ENCODE data around the gene DNAJB6. TPM values are rescaled to one million over a fixed set of nuclear protein-coding genes. Genes with fewer than 3 reads are reported as not detected.

Gene DNAJB6
- total and polyA plus RNA-seq, 3 experiments from 2014 or later, result 121 to 147 (median 124) TPM

- ChIA-PET CTCF (interaction anchor here (0.7 kb wide), 1 partner anchor 24 kb away, joined by 3 read pairs; no protein-coding TSS in a partner anchor), POLR2A (no interaction called here)
- H3K9me3 Mint-ChIP-seq, result no peaks in the 10 kb centered on the region
- DNase-seq, result no peak
- no peaks in the 10 kb centered on the region for H3K36me3 Mint-ChIP-seq
- peak overlapping the region in 1 of 8 donors; percentile 95 for H3K27ac Mint-ChIP-seq
- H3K9me3 ChIP-seq (ENCODE audit: low read length), result no peaks in the 10 kb centered on the region
- peaks cover 22 to 31% (median 23%) of the 10 kb centered on the region in 3 donors for H3K4me1 Mint-ChIP-seq
- no peak overlapping the region for H3K4me3 ChIP-seq (ENCODE audit: low read length)
- peaks cover 14% of the 10 kb centered on the region for H3K4me1 ChIP-seq (ENCODE audit: insufficient read depth, low read length)
- no peak overlapping the region for H3K27ac ChIP-seq (ENCODE audit: low read depth, low read length)
- no peaks in the 10 kb centered on the region for H3K27me3 ChIP-seq (ENCODE audit: insufficient read depth, low read length, poor library complexity, severe bottlenecking)
- H3K36me3 ChIP-seq (ENCODE audit: insufficient read depth, low read length), result no peaks in the 10 kb centered on the region
- H3K27me3 Mint-ChIP-seq, result no peaks in the 10 kb centered on the region
- H3K4me3 Mint-ChIP-seq, result no peak overlapping the region
Observed at GRCh38 chr7:157297185-157297584, 39.6 kb upstream of the DNAJB6 start.

- Histone ChIP-seq H3K9me3 (ENCODE audit: low read length) (no peaks in the 10 kb centered on the region), H3K36me3 (ENCODE audit: insufficient read depth, low read length) (no peaks in the 10 kb centered on the region), H3K27me3 (ENCODE audit: insufficient read depth, low read length, poor library complexity, severe bottlenecking) (no peaks in the 10 kb centered on the region), H3K27ac (ENCODE audit: low read depth, low read length) (no peak overlapping the region), H3K4me1 (ENCODE audit: insufficient read depth, low read length) (peaks cover 15% of the 10 kb centered on the region), H3K4me3 (ENCODE audit: low read length) (no peak overlapping the region)
- ChIA-PET CTCF (no interaction called here), POLR2A (no interaction called here)
- Mint-ChIP-seq H3K4me3 (peak overlapping the region in 3 of 7 donors; percentile 31 to 71 (median 48)), H3K27ac (peak overlapping the region; percentile 61 to 98 (median 84)), H3K9me3 (no peaks in the 10 kb centered on the region), H3K27me3 (no peaks in the 10 kb centered on the region), H3K4me1 (peaks cover 34 to 43% (median 34%) of the 10 kb centered on the region in 3 donors), H3K36me3 (no peaks in the 10 kb centered on the region)
- DNase-seq, result no peak
Observed at GRCh38 chr7:157299317-157299612, 37.5 kb upstream of the DNAJB6 start.

- Histone ChIP-seq H3K4me1 (ENCODE audit: insufficient read depth, low read length) (peaks cover 15% of the 10 kb centered on the region), H3K9me3 (ENCODE audit: low read length) (no peaks in the 10 kb centered on the region), H3K27ac (ENCODE audit: low read depth, low read length) (no peak overlapping the region), H3K36me3 (ENCODE audit: insufficient read depth, low read length) (no peaks in the 10 kb centered on the region), H3K27me3 (ENCODE audit: insufficient read depth, low read length, poor library complexity, severe bottlenecking) (no peaks in the 10 kb centered on the region), H3K4me3 (ENCODE audit: low read length) (no peak overlapping the region)
- Mint-ChIP-seq H3K9me3 (no peaks in the 10 kb centered on the region), H3K27me3 (no peaks in the 10 kb centered on the region), H3K4me3 (peak overlapping the region in 2 of 7 donors; percentile 48 to 50), H3K27ac (peak overlapping the region; percentile 61 to 98 (median 85)), H3K36me3 (no peaks in the 10 kb centered on the region), H3K4me1 (peaks cover 34 to 43% (median 34%) of the 10 kb centered on the region in 3 donors)
- ChIA-PET POLR2A (no interaction called here), CTCF (no interaction called here)
- DNase-seq, result peak in 4 of 5 donors; percentile 47 to 63 (median 59)
Observed at GRCh38 chr7:157299613-157300368, 37.0 kb upstream of the DNAJB6 start.

GRCh38 chr7:157300369-157300825 is 36.4 kb upstream of the DNAJB6 start:
- no peaks in the 10 kb centered on the region for H3K27me3 Mint-ChIP-seq
- DNase-seq, result no peak
- ChIA-PET POLR2A (no interaction called here), CTCF (no interaction called here)
- H3K9me3 Mint-ChIP-seq, result no peaks in the 10 kb centered on the region
- Histone ChIP-seq H3K4me1 (ENCODE audit: insufficient read depth, low read length) (peaks cover 15% of the 10 kb centered on the region), H3K36me3 (ENCODE audit: insufficient read depth, low read length) (no peaks in the 10 kb centered on the region), H3K27me3 (ENCODE audit: insufficient read depth, low read length, poor library complexity, severe bottlenecking) (no peaks in the 10 kb centered on the region), H3K9me3 (ENCODE audit: low read length) (no peaks in the 10 kb centered on the region), H3K4me3 (ENCODE audit: low read length) (no peak overlapping the region), H3K27ac (ENCODE audit: low read depth, low read length) (no peak overlapping the region)
- peaks cover 34 to 43% (median 34%) of the 10 kb centered on the region in 3 donors for H3K4me1 Mint-ChIP-seq
- H3K27ac Mint-ChIP-seq, result peak overlapping the region in 5 of 8 donors; percentile 19 to 97 (median 45)
- no peaks in the 10 kb centered on the region for H3K36me3 Mint-ChIP-seq
- H3K4me3 Mint-ChIP-seq, result peak overlapping the region in 1 of 7 donors; percentile 3

- no peaks in the 10 kb centered on the region for H3K9me3 Mint-ChIP-seq
- Histone ChIP-seq H3K4me3 (ENCODE audit: low read length) (peak overlapping the region; percentile 38), H3K27me3 (ENCODE audit: insufficient read depth, low read length, poor library complexity, severe bottlenecking) (no peaks in the 10 kb centered on the region), H3K27ac (ENCODE audit: low read depth, low read length) (peak overlapping the region; percentile 64), H3K36me3 (ENCODE audit: insufficient read depth, low read length) (no peaks in the 10 kb centered on the region), H3K4me1 (ENCODE audit: insufficient read depth, low read length) (peaks cover 15% of the 10 kb centered on the region), H3K9me3 (ENCODE audit: low read length) (no peaks in the 10 kb centered on the region)
- DNase-seq, result no peak
- peaks cover 37 to 48% (median 38%) of the 10 kb centered on the region in 3 donors for H3K4me1 Mint-ChIP-seq
- peak overlapping the region; percentile 86 to 99 (median 97) for H3K27ac Mint-ChIP-seq
- H3K4me3 Mint-ChIP-seq, result peak overlapping the region; percentile 72 to 89 (median 82)
- ChIA-PET POLR2A (interaction anchor here (1.0 kb wide), 1 partner anchor 35 kb away, joined by 3 read pairs; no protein-coding TSS in a partner anchor), CTCF (interaction anchor here (1.6 kb wide), 1 partner anchor 28 kb away, joined by 6 read pairs; no protein-coding TSS in a partner anchor)
- no peaks in the 10 kb centered on the region for H3K36me3 Mint-ChIP-seq
- H3K27me3 Mint-ChIP-seq, result peaks cover 0 to under 1% of the 10 kb centered on the region in 2 donors
Observed at GRCh38 chr7:157301610-157302120, 35.1 kb upstream of the DNAJB6 start.

GRCh38 chr7:157306846-157307838 is 29.7 kb upstream of the DNAJB6 start:
- no peaks in the 10 kb centered on the region for H3K27me3 ChIP-seq (ENCODE audit: insufficient read depth, low read length, poor library complexity, severe bottlenecking)
- Mint-ChIP-seq H3K9me3 (no peaks in the 10 kb centered on the region), H3K4me3 (peak overlapping the region in 2 of 7 donors; percentile 21 to 41), H3K27ac (peak overlapping the region in 5 of 8 donors; percentile 26 to 75 (median 64)), H3K27me3 (peaks cover 0 to 2% of the 10 kb centered on the region in 2 donors), H3K36me3 (peaks cover 0 to 2% (median 0%) of the 10 kb centered on the region in 3 donors), H3K4me1 (peaks cover 18 to 25% (median 21%) of the 10 kb centered on the region in 3 donors)
- CTCF ChIA-PET, result no interaction called here
- H3K4me3 ChIP-seq (ENCODE audit: low read length), result no peak overlapping the region
- no peak overlapping the region for H3K27ac ChIP-seq (ENCODE audit: low read depth, low read length)
- DNase-seq, result no peak
- H3K9me3 ChIP-seq (ENCODE audit: low read length), result no peaks in the 10 kb centered on the region
- H3K36me3 ChIP-seq (ENCODE audit: insufficient read depth, low read length), result no peaks in the 10 kb centered on the region
- POLR2A ChIA-PET, result no interaction called here
- peaks cover 1% of the 10 kb centered on the region for H3K4me1 ChIP-seq (ENCODE audit: insufficient read depth, low read length)

GRCh38 chr7:157309988-157310668 is 26.7 kb upstream of the DNAJB6 start:
- Histone ChIP-seq H3K27ac (ENCODE audit: low read depth, low read length) (no peak overlapping the region), H3K9me3 (ENCODE audit: low read length) (no peaks in the 10 kb centered on the region), H3K4me3 (ENCODE audit: low read length) (no peak overlapping the region), H3K27me3 (ENCODE audit: insufficient read depth, low read length, poor library complexity, severe bottlenecking) (no peaks in the 10 kb centered on the region), H3K4me1 (ENCODE audit: insufficient read depth, low read length) (no peaks in the 10 kb centered on the region), H3K36me3 (ENCODE audit: insufficient read depth, low read length) (no peaks in the 10 kb centered on the region)
- CTCF ChIA-PET, result no interaction called here
- no peak for DNase-seq
- POLR2A ChIA-PET, result no interaction called here
- Mint-ChIP-seq H3K9me3 (no peaks in the 10 kb centered on the region), H3K27ac (peak overlapping the region in 2 of 8 donors; percentile 29 to 47), H3K4me1 (peaks cover 6 to 12% (median 9%) of the 10 kb centered on the region in 3 donors), H3K4me3 (no peak overlapping the region), H3K36me3 (peaks cover 0 to 2% (median 0%) of the 10 kb centered on the region in 3 donors), H3K27me3 (peaks cover 0 to 2% of the 10 kb centered on the region in 2 donors)
